Measurements from ENCODE around the gene VWDE.

- no peak for TF ChIP-seq POLR2A (IDR thresholded peaks at IDR 0.05; ENCODE audit: borderline replicate concordance, extremely low read depth, insufficient read depth, insufficient read length)
- TF ChIP-seq EZH2phosphoT487 (IDR thresholded peaks at IDR 0.05; ENCODE audit: borderline replicate concordance): no peak
- TF ChIP-seq RAD21 (IDR thresholded peaks at IDR 0.05; ENCODE audit: low read depth): no peak
These were observed 5.5 kb downstream of the VWDE start for GRCh38 chr7:12398186-12398585.
